Pancreas (tissue), 10 donors: ENCODE results near the gene RPL31. TPM values are rescaled to one million over a fixed set of nuclear protein-coding genes. Genes with fewer than 3 reads are reported as not detected.

Experiments used
- ATAC-seq, 4 donors: fragments of 200-7000 bp; cut with Tn5 transposase; one replicate each; pipeline versions ENCODE4 v1.8.0 to v1.9.1; 2020; ENCODE audit warnings: mild to moderate bottlenecking in 4 of 4, moderate library complexity in 4 of 4
- DNase-seq, 6 donors: peaks; one replicate each; pipeline ENCODE4 v3.0.0-alpha.2; 2020
- FAIRE-seq: peaks from 2 replicates; lab custom pipeline; 2012; peaks lifted over from hg19 to GRCh38; lab: Jason Lieb, UNC
- H3K27ac ChIP-seq, 4 donors: fragments of 200-600 bp; sonication (generic); 1 replicate in 3 of 4; 2 replicates in 1 of 4; pipeline versions ENCODE4 v1.5.0 to v1.8.0; 2020
- H3K27me3 ChIP-seq, 4 donors: fragments of 200-600 bp; one replicate each; pipeline ENCODE4 v1.8.0; 2021
- H3K36me3 ChIP-seq, 3 donors: fragments of 200-600 bp; sonication (generic) in 1 of 3; one replicate each; pipeline versions ENCODE4 v1.5.0 to v1.8.0; 2020 to 2021
- H3K4me1 ChIP-seq, 3 donors: fragments of 200-600 bp; one replicate each; pipeline ENCODE4 v1.8.0; 2021
- H3K4me3 ChIP-seq, 4 donors: fragments of 200-600 bp; sonication (generic) in 2 of 4; one replicate each; pipeline versions ENCODE4 v1.5.0 to v1.8.0; 2020 to 2021
- H3K9me3 ChIP-seq, 4 donors: fragments of 200-600 bp; one replicate each; pipeline ENCODE4 v1.8.0; 2021
- WGBS, 2 donors: extraction: QIAGEN DNeasy Blood & Tissue Kit; methylation state at CpG; one replicate each; pipeline ENCODE4 v1.1.7; 2013; 5-methylcytosine and 5-hydroxymethylcytosine counted together
- intact Hi-C, 3 donors: fragments of 100-400 bp; cut with DNase I; formaldehyde crosslinking; loops; one replicate each; pipeline versions ENCODE4 v1.11.1 to v1.14.2; 2022
- polyA plus RNA-seq, 2 donors: library from polyadenylated mRNA; stranded (reverse); fragments of 200-250 nt; gene quantifications; one replicate each; pipeline ENCODE4 v1.2.3, GENCODE V29; 2013
- total RNA-seq, 6 donors: library from RNA; stranded (reverse); fragmentation: NEBNext Ultra II Directional in 4 of 6; extraction: Animal tissue kit (Norgen Biotek cat#: 25700) in 4 of 6; gene quantifications; one replicate each; pipeline versions ENCODE4 v1.2.1 to v1.2.4, GENCODE V29; 2021 to 2023
- TF ChIP-seq, protein P1 (sequence below), 4 donors: fragments of 200-600 bp; sonication (generic) in 3 of 4; IDR thresholded peaks; one replicate each; pipeline versions ENCODE4 v1.5.0 to v1.8.0; 2021; ENCODE audit warnings: antibody characterized with exemption in 4 of 4
- donor health status: healthy with polysubstance abuse.
- donor health status: DM: no; HTN: no; CAD: no; lungs with moderate emphysema.
- donor health status: DM: no; HTN: no; CAD: no.
- donor health status: control.
- donor health status: control.
- donor health status: Bipolar disorder and iron deficiency.
- donor health status: DM: yes; HTN: yes; CAD: no.
- donor health status: DM: no; HTN: no; CAD: no.
- donor health status: DM: no; HTN: no; CAD: no.
- donor health status: DM: yes; HTN: yes; CAD: no.

RPL31 gene
- total and polyA plus RNA-seq, 8 donors = 583 to 3,410 (median 959) TPM

GRCh38 chr2:101040072-101040471 is 38.0 kb downstream of the RPL31 start:
- 86 to 88% methylated on average over 13 of the region's 13 CpGs for WGBS, 2 donors
- no peak for DNase-seq
- H3K27ac ChIP-seq = no peak overlapping the region
- TF ChIP-seq, protein P1, sequence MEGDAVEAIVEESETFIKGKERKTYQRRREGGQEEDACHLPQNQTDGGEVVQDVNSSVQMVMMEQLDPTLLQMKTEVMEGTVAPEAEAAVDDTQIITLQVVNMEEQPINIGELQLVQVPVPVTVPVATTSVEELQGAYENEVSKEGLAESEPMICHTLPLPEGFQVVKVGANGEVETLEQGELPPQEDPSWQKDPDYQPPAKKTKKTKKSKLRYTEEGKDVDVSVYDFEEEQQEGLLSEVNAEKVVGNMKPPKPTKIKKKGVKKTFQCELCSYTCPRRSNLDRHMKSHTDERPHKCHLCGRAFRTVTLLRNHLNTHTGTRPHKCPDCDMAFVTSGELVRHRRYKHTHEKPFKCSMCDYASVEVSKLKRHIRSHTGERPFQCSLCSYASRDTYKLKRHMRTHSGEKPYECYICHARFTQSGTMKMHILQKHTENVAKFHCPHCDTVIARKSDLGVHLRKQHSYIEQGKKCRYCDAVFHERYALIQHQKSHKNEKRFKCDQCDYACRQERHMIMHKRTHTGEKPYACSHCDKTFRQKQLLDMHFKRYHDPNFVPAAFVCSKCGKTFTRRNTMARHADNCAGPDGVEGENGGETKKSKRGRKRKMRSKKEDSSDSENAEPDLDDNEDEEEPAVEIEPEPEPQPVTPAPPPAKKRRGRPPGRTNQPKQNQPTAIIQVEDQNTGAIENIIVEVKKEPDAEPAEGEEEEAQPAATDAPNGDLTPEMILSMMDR (IDR thresholded peaks at IDR 0.05) = no peak
- H3K36me3 ChIP-seq = peaks cover 0 to 51% (median 27%) of the 10 kb centered on the region in 3 donors
- H3K27me3 ChIP-seq = no peaks in the 10 kb centered on the region
- H3K4me3 ChIP-seq = no peak overlapping the region
- FAIRE-seq = no peak
- no peaks in the 10 kb centered on the region for H3K4me1 ChIP-seq
- intact Hi-C loops = no loop called here
- H3K9me3 ChIP-seq = no peaks in the 10 kb centered on the region
- no peak for ATAC-seq

DNA sequence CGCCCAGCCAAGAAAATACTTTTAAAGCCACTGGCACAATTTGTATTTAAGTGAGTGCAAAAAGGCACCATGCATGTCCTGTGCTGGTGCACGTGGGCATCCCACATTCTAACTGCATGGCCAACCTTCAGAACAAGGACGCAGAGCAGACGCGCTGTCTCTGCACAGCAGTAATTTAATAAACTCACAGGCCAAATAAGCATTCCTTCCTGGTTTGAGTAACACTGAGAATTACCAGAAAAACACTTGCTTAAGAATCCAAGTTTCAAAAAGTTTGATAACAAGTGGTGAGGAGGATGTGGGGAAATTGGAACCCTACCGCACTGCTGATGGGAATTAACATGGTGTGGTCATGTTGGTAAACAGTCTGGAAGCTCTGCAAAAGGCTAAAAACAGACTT is 38.7 kb downstream of the RPL31 start:
- DNase-seq = no peak
- H3K4me1 ChIP-seq = no peaks in the 10 kb centered on the region
- TF ChIP-seq, protein P1 (IDR thresholded peaks at IDR 0.05) = no peak
- WGBS, 2 donors = 92 to 93% methylated on average over 6 of the region's 6 CpGs
- H3K4me3 ChIP-seq = no peak overlapping the region
- intact Hi-C loops = no loop called here
- peak in 1 of 4 donors; percentile 11 for ATAC-seq
- H3K9me3 ChIP-seq = no peaks in the 10 kb centered on the region
- H3K27me3 ChIP-seq = no peaks in the 10 kb centered on the region
- H3K27ac ChIP-seq = no peak overlapping the region
- no peak for FAIRE-seq
- H3K36me3 ChIP-seq = peaks cover 0 to 44% (median 20%) of the 10 kb centered on the region in 3 donors

- no peak overlapping the region for H3K4me3 ChIP-seq
- H3K27me3 ChIP-seq = no peaks in the 10 kb centered on the region
- H3K27ac ChIP-seq = no peak overlapping the region
- H3K36me3 ChIP-seq = peaks cover 0 to 39% (median 17%) of the 10 kb centered on the region in 3 donors
- WGBS, 2 donors = 81 to 97% methylated on average over 4 of the region's 4 CpGs
- intact Hi-C loops = no loop called here
- no peaks in the 10 kb centered on the region for H3K9me3 ChIP-seq
- TF ChIP-seq, protein P1 (IDR thresholded peaks at IDR 0.05) = no peak
- DNase-seq = no peak
- ATAC-seq = peak in 1 of 4 donors; percentile 34
- no peak for FAIRE-seq
- H3K4me1 ChIP-seq = no peaks in the 10 kb centered on the region
These were observed 39.3 kb downstream of the RPL31 start for GRCh38 chr2:101041413-101041812.

DNA sequence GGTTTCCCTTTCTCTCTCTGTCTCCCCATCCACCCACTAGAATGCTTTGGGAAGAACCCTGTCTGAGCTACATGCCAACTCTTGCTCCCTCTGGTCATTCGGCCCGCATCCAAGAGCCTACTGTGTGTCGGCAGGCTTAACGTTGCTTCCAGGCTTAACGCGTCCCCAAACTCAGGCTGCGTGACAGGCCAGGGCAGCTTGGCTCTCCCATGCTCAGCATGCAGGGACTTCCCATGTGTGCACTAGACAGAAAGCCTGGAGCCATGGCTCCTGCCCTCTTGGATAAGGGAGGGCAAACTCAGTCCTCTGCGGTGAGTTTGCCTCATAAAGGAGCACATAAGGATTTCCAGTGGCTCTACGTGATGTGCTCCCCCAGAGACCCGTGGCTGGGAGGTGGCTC is 43.2 kb downstream of the RPL31 start:
- Histone ChIP-seq H3K9me3 (no peaks in the 10 kb centered on the region), H3K4me3 (no peak overlapping the region), H3K4me1 (peaks cover 6 to 14% (median 7%) of the 10 kb centered on the region in 3 donors), H3K36me3 (peaks cover 0 to 17% (median 0%) of the 10 kb centered on the region in 3 donors), H3K27me3 (no peaks in the 10 kb centered on the region), H3K27ac (no peak overlapping the region)
- ATAC-seq (no peak), FAIRE-seq (no peak), DNase-seq (no peak)
- 93 to 97% methylated on average over 10 of the region's 10 CpGs for WGBS, 2 donors
- TF ChIP-seq, protein P1 (IDR thresholded peaks at IDR 0.05) = no peak
- intact Hi-C loops = no loop called here

- Histone ChIP-seq H3K27me3 (no peaks in the 10 kb centered on the region), H3K4me3 (no peak overlapping the region), H3K36me3 (peaks cover 0 to 13% (median 0%) of the 10 kb centered on the region in 3 donors), H3K4me1 (peaks cover 6 to 14% (median 7%) of the 10 kb centered on the region in 3 donors), H3K9me3 (no peaks in the 10 kb centered on the region), H3K27ac (peak overlapping the region in 3 of 4 donors; percentile 20 to 70 (median 53))
- intact Hi-C loops = no loop called here
- WGBS, 2 donors = 71 to 72% methylated on average over 12 of the region's 12 CpGs
- no peak for FAIRE-seq
- peak; percentile 87 to 91 (median 89) for ATAC-seq
- peak in 4 of 6 donors; percentile 54 to 83 (median 68) for DNase-seq
- TF ChIP-seq, protein P1 (IDR thresholded peaks at IDR 0.05) = no peak
These were observed 45.1 kb downstream of the RPL31 start for GRCh38 chr2:101047075-101047766.
